Measurements from ENCODE around the gene ALKBH4.
"Not testable (repeated sequence)": the region's sequence is repeated elsewhere in the genome, so short reads cannot be mapped to it uniquely, and the experiment has no call there.

Gene ALKBH4

DNA sequence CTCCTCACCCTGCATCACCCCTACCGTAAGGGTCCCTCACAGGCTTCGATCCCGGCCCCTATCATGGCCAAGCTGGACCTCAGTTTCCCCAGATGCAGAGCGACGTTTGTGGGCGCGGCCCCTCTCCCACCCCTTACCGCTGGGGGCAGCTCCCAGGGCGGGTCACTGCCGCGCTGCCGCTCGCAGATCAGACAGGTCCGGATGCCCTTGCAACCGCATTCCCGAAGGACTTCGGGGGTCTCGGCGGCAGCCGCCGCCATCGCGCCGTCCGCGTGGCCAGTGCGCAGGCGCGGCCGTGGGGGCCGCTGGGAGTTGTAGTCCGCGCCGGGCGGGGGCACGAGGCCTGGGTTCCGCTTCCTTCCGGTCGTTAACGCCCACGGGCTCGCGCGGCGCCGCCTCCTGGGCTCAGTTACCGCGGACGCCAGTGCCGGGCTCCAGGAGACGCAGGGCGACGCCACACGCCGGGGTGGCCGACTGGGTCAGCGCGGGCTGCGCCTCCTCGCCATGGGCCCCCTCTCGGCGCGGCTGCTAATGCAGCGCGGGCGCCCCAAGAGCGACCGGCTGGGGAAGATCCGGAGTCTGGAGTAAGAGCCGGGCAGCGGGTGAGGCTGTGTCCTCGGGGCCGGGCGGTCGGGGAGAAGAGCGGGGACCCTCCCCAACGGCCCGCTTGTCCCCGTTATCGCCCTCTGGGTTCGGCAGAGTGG lies at the start of gene ALKBH4, which contains the start of gene LRWD1:
Gene ALKBH4, minus strand, starts transcription at position 287 of the 704 bp plus-strand sequence. Its CDS starts 27 bp downstream, at position 260.
Gene LRWD1, plus strand, starts transcription at position 408 of the 704 bp plus-strand sequence. Its CDS starts 97 bp downstream, at position 505.
- DNase-seq: peak in 1 of 2 experiments; percentile 55

GRCh38 chr7:102512642-102513221 lies 48.1 kb upstream of the ALKBH4 start:
- DNase-seq: not testable (repeated sequence)

- DNase-seq: not testable (repeated sequence)
These were observed 47.3 kb upstream of the ALKBH4 start for GRCh38 chr7:102511860-102512522.

- DNase-seq: not testable (repeated sequence)
These were observed 45.9 kb upstream of the ALKBH4 start for GRCh38 chr7:102510575-102510974.

- DNase-seq: not testable (repeated sequence)
These were observed 42.9 kb upstream of the ALKBH4 start for GRCh38 chr7:102507410-102508088.

- DNase-seq: not testable (repeated sequence)
These were observed 40.9 kb upstream of the ALKBH4 start for GRCh38 chr7:102505298-102506185.

- DNase-seq: not testable (repeated sequence)
These were observed 38.5 kb upstream of the ALKBH4 start for GRCh38 chr7:102503141-102503540.

DNA sequence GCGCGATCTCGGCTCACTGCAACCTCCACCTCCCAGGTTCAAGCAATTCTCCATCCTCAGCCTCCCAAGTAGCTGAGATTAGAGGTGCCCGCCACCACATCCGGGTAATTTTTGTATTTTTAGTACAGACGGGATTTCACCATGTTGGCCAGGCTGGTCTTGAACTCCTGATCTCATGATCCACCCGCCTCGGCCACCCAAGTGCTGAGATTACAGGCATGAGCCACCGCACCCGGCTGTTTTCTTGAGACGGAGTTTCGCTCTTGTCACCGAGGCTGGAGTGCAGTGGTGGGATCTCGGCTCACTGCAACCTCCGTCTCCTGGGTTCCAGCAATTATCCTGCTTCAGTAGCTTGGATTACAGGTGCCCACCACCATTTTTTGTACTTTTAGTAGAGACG lies 33.7 kb upstream of the ALKBH4 start:
- DNase-seq: not testable (repeated sequence)

- not testable (repeated sequence) for DNase-seq
These were observed 32.6 kb upstream of the ALKBH4 start for GRCh38 chr7:102497308-102497707.

GRCh38 chr7:102496861-102497260 lies 32.2 kb upstream of the ALKBH4 start:
- DNase-seq: not testable (repeated sequence)

DNA sequence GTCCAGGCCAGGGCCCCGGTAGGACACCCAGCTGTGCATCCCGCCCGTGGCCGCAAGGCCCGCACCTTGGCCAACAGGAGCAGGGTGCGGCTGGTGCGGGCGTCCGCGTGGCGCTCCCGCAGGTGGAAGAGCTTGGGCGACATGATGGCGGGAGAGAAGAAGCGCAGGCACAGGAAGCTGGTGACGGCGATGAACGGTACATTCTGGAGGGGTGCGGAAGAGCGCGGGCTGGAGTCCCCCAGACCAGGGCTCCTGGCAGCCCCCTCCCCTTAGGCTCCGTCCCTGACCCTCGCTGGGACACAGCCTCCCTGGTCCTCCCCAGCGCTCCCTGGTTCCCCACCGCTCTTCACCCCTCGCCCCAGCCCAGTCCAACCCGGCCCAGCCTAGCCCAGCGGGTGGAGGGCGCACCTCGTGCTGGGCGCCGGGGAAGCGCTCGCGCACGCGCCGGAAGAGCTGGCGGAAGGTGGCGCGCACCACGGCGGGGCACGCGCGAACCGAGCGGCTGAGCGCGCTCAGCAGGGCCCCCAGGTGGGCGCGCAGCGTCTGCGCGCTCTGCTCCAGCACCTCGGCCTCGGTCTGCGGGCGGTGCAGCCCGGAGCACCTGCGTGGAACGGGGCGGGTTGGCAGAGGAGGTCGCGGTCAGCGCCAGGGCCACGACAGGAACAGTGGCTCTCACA lies 29.9 kb upstream of the ALKBH4 start:
- not testable (repeated sequence) for DNase-seq

DNA sequence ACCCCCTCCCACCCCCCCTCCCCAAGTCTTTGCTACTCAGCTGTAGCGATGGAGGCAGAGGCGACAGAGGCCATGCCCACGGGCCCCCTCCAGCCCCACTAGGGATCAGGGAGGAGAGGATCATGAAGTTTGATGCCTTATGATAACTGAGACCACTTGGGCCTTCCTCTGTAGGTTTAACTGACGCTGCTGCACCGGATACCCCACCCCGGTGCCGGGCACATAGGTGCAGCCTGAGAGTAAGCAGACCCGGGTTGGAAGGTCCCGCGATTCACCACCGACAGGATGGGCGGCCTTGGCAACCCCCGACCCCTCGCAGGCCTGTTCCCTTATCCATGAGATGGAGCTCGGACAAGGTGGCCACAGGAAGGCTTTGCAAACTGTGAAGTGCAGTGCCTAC lies 29.4 kb upstream of the ALKBH4 start:
- not testable (repeated sequence) for DNase-seq

DNA sequence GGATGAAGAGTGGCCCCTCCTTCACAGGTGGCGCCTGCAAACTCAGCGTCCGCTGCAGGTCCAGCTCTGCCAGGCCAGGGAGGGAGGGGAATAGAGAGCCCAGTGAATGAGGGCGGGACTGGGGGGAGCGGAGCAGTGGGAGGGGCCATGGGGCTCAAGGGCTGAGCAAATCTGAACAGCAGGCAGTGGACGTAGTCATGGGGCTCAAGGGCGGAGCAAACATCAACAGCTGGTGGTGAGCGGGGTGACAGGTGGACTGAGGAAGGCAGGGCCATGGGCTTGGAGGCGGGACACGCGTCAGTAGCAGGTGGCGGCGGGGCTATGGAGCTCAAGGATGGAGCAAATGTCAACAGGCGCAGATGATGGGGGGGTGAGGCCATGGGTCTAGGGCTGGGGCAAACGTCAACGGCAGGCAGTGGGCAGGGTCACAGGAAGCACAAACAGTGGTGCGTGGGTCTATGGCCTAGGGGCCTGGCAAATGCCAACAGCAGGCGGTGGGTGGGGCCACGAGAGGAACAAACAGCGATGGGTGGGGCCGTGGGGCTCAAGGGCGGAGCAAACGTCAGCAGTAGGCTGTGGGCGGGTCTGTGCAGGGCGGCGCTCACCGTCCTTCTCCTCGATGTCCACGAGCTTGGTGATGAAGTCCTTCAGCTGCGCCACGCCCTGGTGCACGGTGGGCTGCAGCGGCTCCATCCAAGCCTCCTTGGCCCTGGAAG lies 28.7 kb upstream of the ALKBH4 start:
- DNase-seq: not testable (repeated sequence)

DNA sequence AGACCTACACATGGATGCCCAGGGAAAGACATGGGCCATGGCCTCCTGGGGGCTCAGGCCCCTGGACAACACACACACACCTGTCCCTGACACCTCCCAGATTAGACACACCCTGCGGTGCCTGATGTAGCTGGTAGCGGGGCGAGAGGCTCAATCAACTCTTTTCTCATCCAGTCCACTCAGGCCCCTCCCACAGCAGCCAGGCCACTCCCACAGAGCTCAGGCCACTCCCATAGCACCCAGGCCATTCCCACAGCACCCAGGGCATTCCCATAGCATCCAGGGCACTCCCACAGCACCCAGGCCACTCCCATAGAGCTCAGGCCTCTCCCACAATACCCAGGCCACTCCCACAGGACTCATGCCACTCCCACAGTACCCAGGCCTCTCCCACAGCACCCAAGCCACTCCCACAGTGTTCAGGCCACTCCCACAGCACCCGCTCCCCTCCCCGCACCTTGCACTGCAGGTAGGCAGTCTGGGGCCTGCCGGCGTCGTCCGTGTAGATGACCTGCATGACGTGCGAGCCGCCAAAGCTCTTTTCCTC lies 25.9 kb upstream of the ALKBH4 start:
- DNase-seq: not testable (repeated sequence)

DNA sequence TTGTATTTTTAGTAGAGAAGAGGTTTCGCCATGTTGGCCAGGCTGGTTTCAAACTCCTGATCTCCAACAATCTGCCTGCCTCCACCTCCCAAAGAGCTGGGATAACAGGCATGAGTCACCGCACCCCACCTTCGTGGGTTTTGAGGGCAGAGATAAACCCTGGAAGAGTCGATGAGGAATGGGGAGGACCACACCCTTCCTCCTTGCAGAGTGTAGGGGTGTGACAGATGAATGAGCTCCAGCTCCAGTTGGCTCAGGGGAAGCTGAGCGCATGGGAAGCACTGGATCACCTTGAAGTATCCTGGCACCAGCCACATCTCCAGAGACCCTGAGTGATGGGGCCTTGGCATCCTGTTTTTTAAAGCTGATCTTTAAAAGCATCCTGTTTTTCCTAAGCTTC lies 19.7 kb upstream of the ALKBH4 start:
- not testable (repeated sequence) for DNase-seq

DNA sequence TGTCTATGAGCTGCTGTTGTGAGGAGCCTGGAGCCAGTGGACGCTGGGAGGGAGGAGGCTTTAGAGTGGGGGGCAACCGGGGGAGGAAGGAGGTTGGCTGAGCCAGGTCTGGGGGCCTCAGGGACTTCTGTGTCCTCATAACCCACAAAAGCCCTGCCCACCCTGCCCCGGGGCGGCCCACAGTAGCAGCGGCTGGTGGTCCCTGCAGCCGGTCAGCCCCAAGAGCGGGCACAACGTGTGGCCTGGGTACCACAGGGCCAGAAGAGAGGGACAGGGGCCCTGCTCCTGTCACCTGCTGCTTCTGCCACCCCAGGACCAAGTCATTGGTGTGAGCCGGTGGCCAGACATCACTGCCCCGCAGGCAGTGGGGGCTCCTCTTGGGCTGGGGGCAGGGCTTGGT lies 17.3 kb upstream of the ALKBH4 start:
- DNase-seq: not testable (repeated sequence)

DNA sequence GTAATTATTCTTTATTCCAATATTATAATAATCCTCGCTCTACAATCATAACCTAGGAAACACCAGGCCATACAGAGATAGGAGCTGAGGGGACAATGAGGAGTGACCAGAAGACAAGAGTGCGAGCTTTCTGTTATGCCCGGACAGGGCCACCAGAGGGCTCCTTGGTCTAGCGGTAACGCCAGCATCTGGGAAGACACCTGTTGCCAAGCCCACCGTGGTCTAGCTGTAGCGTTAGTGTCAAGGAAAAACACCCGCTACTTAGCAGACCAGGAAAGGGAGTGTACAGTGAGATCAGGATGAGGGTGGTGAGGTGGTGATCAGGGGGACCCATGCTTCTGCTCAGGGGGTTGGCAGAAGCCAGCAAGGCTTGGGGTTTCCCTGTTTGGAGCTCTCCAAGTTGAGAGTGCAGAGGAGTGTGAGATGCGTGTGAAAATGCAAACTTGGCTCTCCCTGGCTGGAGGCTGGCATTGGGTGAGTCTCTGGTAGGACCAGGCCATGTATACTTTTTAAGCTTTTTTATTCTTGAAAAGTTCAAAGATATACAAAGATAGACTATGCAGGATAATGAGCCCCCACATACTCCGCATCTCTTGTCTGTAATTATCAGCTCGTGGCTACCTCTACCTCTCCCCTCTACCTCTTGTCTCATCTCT lies 15.4 kb upstream of the ALKBH4 start:
- not testable (repeated sequence) for DNase-seq

- DNase-seq: not testable (repeated sequence)
These were observed 14.5 kb upstream of the ALKBH4 start for GRCh38 chr7:102479209-102479584.

DNA sequence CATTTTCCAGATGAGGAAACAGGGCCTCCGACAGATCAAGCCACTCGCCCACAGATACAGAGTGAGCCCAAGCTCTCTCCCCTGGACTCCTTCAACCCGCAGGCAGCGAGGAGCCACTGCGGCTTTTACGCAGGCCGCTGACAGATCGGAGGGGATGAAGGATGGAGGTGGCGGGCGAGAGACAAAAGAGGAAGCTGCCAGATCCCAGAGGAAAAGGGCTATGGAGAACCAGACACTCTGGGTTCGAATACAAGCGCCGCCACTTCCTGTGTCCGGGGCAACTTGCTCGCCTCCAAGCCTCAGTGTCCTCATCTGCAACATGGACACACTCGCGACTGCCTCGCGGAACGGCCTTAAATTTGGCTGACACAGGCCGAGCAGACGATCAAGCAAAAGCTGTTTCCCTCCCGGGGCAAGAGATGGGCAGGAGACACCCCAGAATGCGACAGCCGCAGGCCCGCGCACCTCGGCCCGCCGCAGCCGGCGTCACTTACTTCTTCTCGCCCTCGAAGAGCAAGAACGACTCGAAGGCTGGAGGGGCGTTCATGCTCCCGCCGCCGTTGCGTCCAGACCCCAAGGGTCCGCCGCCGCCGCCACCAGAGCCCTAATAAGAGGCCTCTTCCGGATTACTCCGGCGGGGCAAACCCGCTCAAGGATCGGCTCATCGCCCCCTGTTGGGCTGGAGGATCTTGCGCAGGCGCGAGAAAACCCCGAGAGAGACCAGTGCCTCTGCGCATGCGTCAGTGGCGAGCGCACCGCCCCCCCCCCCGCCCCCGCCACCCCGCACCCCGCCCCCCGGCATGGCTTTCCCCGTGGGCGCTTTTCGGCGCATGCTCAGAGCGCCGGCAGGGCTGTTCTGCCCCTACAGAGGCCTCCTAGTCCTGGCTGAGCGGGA lies 13.9 kb upstream of the ALKBH4 start, which contains the start of gene POLR2J:
Gene POLR2J, minus strand, starts transcription at position 609 of the 895 bp plus-strand sequence. Its CDS starts 62 bp downstream, at position 547.
- DNase-seq: not testable (repeated sequence)

All from cerebellar nuclear complex (tissue), 1 donor.